Panc1 (cell line): ENCODE data around the gene ZNF292. TPM values are rescaled to one million over a fixed set of nuclear protein-coding genes. Genes with fewer than 3 reads are reported as not detected.

ENCODE experiments used
- ATAC-seq: fragments of 200-7000 bp; cut with Tn5 transposase; 2 replicates; pipeline ENCODE4 v1.9.1; 2020; ENCODE audit warnings: mild to moderate bottlenecking, moderate library complexity
- BruUV-seq: library from RNA; stranded (reverse); fragments of 400-500 nt; replicated peaks from 2 replicates; lab custom pipeline; 2021; lab: Mats Ljungman, UMichigan
- CTCF ChIA-PET: fragments of 300-600 bp; sonication (Branson Sonifier 250); formaldehyde crosslinking; loops from one replicate; lab custom pipeline; 2022; ENCODE audit warnings: antibody characterized with exemption; lab: Charles Lee
- POLR2A ChIA-PET: fragments of 300-600 bp; sonication (Branson Sonifier 250); formaldehyde crosslinking; loops from one replicate; lab custom pipeline; 2022; ENCODE audit warnings: antibody characterized with exemption; lab: Charles Lee
- DNase-seq: peaks from one replicate; pipeline ENCODE4 v3.0.0-alpha.2; 2010; ENCODE audit warnings: low read depth, low spot score
- H3K27ac ChIP-seq: 2 replicates; pipeline ENCODE4 v1.5.1; 2011; ENCODE audit warnings: mild to moderate bottlenecking, low read length, inconsistent platforms
- H3K27me3 ChIP-seq: fragments of 200-500 bp; sonication (Bioruptor generic); 2 replicates; pipeline ENCODE4 v1.6.0; 2014; ENCODE audit warnings: low read length, inconsistent platforms; ENCODE audit not compliant: control insufficient read depth, insufficient read depth
- H3K36me3 ChIP-seq: fragments of 200-500 bp; sonication (Bioruptor generic); 2 replicates; pipeline ENCODE4 v1.5.1; 2014; ENCODE audit warnings: inconsistent platforms, mild to moderate bottlenecking, low read length, moderate library complexity; ENCODE audit not compliant: control insufficient read depth, insufficient read depth
- H3K4me1 ChIP-seq: 2 replicates; pipeline ENCODE4 v1.5.1; 2011; ENCODE audit warnings: inconsistent platforms, mild to moderate bottlenecking, low read length, moderate library complexity; ENCODE audit not compliant: control insufficient read depth, insufficient read depth
- H3K4me3 ChIP-seq, 2 experiments: 2 replicates each; pipeline ENCODE4 v1.5.1; 2011 to 2012; ENCODE audit warnings: low read depth in 2 of 2, low read length in 2 of 2, mild to moderate bottlenecking in 2 of 2, inconsistent platforms in 1 of 2, moderate library complexity in 1 of 2
- H3K9me3 ChIP-seq: fragments of 200-500 bp; sonication (Bioruptor generic); 2 replicates; pipeline ENCODE4 v1.5.1; 2014; ENCODE audit warnings: low read depth, mild to moderate bottlenecking, inconsistent platforms, low read length, moderate library complexity; ENCODE audit not compliant: control insufficient read depth, insufficient read depth
- POLR2AphosphoS5 ChIP-seq: IDR thresholded peaks from 2 replicates; pipeline ENCODE4 v1.6.1; 2012; ENCODE audit warnings: mild to moderate bottlenecking, low read depth, low read length, moderate library complexity
- SIN3A ChIP-seq: IDR thresholded peaks from 2 replicates; pipeline ENCODE4 v1.6.1; 2012; ENCODE audit warnings: low read depth, mild to moderate bottlenecking, low read length, moderate library complexity, borderline replicate concordance; ENCODE audit not compliant: insufficient read depth
- TCF7L2 ChIP-seq: IDR thresholded peaks from 2 replicates; pipeline ENCODE4 v1.6.1; 2011; ENCODE audit warnings: mild to moderate bottlenecking, low read depth, low read length, inconsistent platforms
- in situ Hi-C: cut with HindIII; loops from 2 replicates; pipeline ENCODE4 v1.10.0; 2016; ENCODE audit warnings: low sequenced_read_pairs, low pct_unique_long_range_greater_than_20kb
- intact Hi-C: fragments of 100-400 bp; cut with micrococcal nuclease; formaldehyde crosslinking; loops from one replicate; pipeline ENCODE4 v1.10.0; 2022; ENCODE audit not compliant: unreplicated experiment
- total RNA-seq: library from RNA; stranded (reverse); gene quantifications from one replicate; pipeline ENCODE4 v1.2.1, GENCODE V29; 2021; ENCODE audit not compliant: unreplicated experiment
- TF ChIP-seq, protein P1 (sequence below), 2 experiments: IDR thresholded peaks; 2 replicates each; pipeline ENCODE4 v1.6.1; 2011 to 2012; ENCODE audit warnings: low read depth in 2 of 2, control low read depth in 1 of 2, low read length in 1 of 2, mild to moderate bottlenecking in 1 of 2, moderate library complexity in 1 of 2; ENCODE audit not compliant: insufficient read depth in 1 of 2
- TF ChIP-seq, protein P2 (sequence below): fragments of 450-650 bp; IDR thresholded peaks from 2 replicates; pipeline ENCODE4 v1.5.1; 2017; ENCODE audit warnings: mild to moderate bottlenecking

ZNF292 gene
- total RNA-seq, 1 experiment from 2014 or later, result 38.2 TPM

DNA sequence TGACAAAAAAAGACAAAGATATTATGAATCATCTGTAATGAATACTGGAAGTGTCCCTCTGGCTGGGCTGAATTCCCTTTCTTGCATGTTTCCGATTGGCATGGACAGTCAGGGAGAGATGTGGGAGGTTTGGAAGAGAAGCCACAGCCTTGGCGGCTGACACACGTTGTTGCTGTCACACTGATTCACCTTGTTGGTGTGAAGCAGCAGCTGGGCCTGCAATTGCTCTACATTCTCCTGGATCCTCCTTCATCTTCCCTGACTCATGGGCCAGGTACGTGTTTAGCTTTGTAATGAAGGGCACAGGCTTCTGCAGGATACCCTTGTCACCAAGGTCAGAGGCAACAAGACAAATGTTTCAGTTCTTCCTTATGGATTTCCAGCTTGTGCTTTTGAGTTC lies 153.6 kb downstream of the ZNF292 start:
- in situ Hi-C loops, result no loop called here
- Histone ChIP-seq H3K4me1 (no peaks in the 10 kb centered on the region), H3K27ac (no peak overlapping the region), H3K36me3 (no peaks in the 10 kb centered on the region), H3K9me3 (no peaks in the 10 kb centered on the region), H3K27me3 (peaks cover 14% of the 10 kb centered on the region; the same call in 1 of the 2 replicates), H3K4me3 (no peak overlapping the region)
- CTCF ChIA-PET, result no interaction called here
- TF ChIP-seq, protein P1, sequence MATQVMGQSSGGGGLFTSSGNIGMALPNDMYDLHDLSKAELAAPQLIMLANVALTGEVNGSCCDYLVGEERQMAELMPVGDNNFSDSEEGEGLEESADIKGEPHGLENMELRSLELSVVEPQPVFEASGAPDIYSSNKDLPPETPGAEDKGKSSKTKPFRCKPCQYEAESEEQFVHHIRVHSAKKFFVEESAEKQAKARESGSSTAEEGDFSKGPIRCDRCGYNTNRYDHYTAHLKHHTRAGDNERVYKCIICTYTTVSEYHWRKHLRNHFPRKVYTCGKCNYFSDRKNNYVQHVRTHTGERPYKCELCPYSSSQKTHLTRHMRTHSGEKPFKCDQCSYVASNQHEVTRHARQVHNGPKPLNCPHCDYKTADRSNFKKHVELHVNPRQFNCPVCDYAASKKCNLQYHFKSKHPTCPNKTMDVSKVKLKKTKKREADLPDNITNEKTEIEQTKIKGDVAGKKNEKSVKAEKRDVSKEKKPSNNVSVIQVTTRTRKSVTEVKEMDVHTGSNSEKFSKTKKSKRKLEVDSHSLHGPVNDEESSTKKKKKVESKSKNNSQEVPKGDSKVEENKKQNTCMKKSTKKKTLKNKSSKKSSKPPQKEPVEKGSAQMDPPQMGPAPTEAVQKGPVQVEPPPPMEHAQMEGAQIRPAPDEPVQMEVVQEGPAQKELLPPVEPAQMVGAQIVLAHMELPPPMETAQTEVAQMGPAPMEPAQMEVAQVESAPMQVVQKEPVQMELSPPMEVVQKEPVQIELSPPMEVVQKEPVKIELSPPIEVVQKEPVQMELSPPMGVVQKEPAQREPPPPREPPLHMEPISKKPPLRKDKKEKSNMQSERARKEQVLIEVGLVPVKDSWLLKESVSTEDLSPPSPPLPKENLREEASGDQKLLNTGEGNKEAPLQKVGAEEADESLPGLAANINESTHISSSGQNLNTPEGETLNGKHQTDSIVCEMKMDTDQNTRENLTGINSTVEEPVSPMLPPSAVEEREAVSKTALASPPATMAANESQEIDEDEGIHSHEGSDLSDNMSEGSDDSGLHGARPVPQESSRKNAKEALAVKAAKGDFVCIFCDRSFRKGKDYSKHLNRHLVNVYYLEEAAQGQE (IDR thresholded peaks at IDR 0.05; ENCODE audit: insufficient read depth in 1 of 2, low read depth in 2 of 2, low read length in 1 of 2), result no peak
- TF ChIP-seq, protein P2, sequence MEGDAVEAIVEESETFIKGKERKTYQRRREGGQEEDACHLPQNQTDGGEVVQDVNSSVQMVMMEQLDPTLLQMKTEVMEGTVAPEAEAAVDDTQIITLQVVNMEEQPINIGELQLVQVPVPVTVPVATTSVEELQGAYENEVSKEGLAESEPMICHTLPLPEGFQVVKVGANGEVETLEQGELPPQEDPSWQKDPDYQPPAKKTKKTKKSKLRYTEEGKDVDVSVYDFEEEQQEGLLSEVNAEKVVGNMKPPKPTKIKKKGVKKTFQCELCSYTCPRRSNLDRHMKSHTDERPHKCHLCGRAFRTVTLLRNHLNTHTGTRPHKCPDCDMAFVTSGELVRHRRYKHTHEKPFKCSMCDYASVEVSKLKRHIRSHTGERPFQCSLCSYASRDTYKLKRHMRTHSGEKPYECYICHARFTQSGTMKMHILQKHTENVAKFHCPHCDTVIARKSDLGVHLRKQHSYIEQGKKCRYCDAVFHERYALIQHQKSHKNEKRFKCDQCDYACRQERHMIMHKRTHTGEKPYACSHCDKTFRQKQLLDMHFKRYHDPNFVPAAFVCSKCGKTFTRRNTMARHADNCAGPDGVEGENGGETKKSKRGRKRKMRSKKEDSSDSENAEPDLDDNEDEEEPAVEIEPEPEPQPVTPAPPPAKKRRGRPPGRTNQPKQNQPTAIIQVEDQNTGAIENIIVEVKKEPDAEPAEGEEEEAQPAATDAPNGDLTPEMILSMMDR, result no peak
- 0 out of 2 replicates have a peak, but pooled peaks have one; percentile 12 for ATAC-seq
- POLR2A ChIA-PET, result no interaction called here
- DNase-seq, result no peak
- BruUV-seq, result no TSS peak
- intact Hi-C loops, result no loop called here

GRCh38 chr6:87312860-87313259 lies 157.5 kb downstream of the ZNF292 start:
- no TSS peak for BruUV-seq
- no peak for ATAC-seq
- no peaks in the 10 kb centered on the region for H3K9me3 ChIP-seq
- no peak for DNase-seq
- TF ChIP-seq POLR2AphosphoS5, result no peak
- TF ChIP-seq, protein P1 (IDR thresholded peaks at IDR 0.05; ENCODE audit: insufficient read depth in 1 of 2, low read depth in 2 of 2, low read length in 1 of 2), result no peak
- TF ChIP-seq, protein P2, result no peak
- TF ChIP-seq SIN3A, result no peak
- TF ChIP-seq TCF7L2, result no peak
- intact Hi-C loops, result no loop called here
- peaks cover 14% of the 10 kb centered on the region; the same call in 1 of the 2 replicates for H3K27me3 ChIP-seq
- ChIA-PET POLR2A (no interaction called here), CTCF (no interaction called here)
- in situ Hi-C loops, result no loop called here
- H3K4me1 ChIP-seq, result no peaks in the 10 kb centered on the region
- H3K27ac ChIP-seq, result no peak overlapping the region
- no peaks in the 10 kb centered on the region for H3K36me3 ChIP-seq
- no peak overlapping the region for H3K4me3 ChIP-seq

Other genes with a start within 250 kb of the ZNF292 start
- gene HTR1E, start 218.0 kb upstream of the ZNF292 start, total RNA-seq, result not detected
- not detected for gene CGA, start 60.5 kb upstream of the ZNF292 start, total RNA-seq
- gene SMIM8, start 167.0 kb downstream of the ZNF292 start, total RNA-seq, result 6.7 TPM
- gene GJB7, start 173.7 kb downstream of the ZNF292 start, total RNA-seq, result 0.21 TPM
- gene C6orf163, start 189.2 kb downstream of the ZNF292 start, total RNA-seq, result 1.3 TPM